Thyroid gland (tissue), 4 donors: ENCODE measurements around the gene SMCO4. TPM values are rescaled to one million over a fixed set of nuclear protein-coding genes. Genes with fewer than 3 reads are reported as not detected.
"Not testable (repeated sequence)": the region's sequence is repeated elsewhere in the genome, so short reads cannot be mapped to it uniquely, and the experiment has no call there.

Experiments
- DNase-seq, 2 donors: peaks; one replicate each; pipeline ENCODE4 v3.0.0-alpha.2; 2019
- H3K27ac ChIP-seq, 3 donors: fragments of 200-600 bp; sonication (generic); 1 replicate in 2 of 3; 2 replicates in 1 of 3; pipeline ENCODE4 v1.5.1; 2016 to 2019; ENCODE audit warnings: mild to moderate bottlenecking in 1 of 3, moderate library complexity in 1 of 3
- H3K27me3 ChIP-seq: fragments of 200-600 bp; sonication (generic); one replicate; pipeline ENCODE4 v1.5.1; 2019
- H3K36me3 ChIP-seq, 2 donors: fragments of 200-600 bp; sonication (generic); one replicate each; pipeline ENCODE4 v1.5.1; 2016 to 2019
- H3K4me1 ChIP-seq, 2 donors: fragments of 200-600 bp; sonication (generic); one replicate each; pipeline ENCODE4 v1.5.1; 2017 to 2019
- H3K4me3 ChIP-seq, 3 donors: fragments of 200-600 bp; sonication (generic); replicated peaks in 1 of 3; 1 replicate in 2 of 3; 2 replicates in 1 of 3; pipeline ENCODE4 v1.5.1; 2016; ENCODE audit warnings: mild to moderate bottlenecking in 1 of 3
- H3K9me3 ChIP-seq: fragments of 200-600 bp; sonication (generic); one replicate; pipeline ENCODE4 v1.5.1; 2017
- CTCF ChIP-seq, 6 experiments: fragments of 200-600 bp in 3 of 6; fragments of 450-650 bp in 3 of 6; sonication (generic) in 3 of 6; IDR thresholded peaks; one replicate each; pipeline ENCODE4 v1.5.1; 2016 to 2019; ENCODE audit warnings: antibody characterized with exemption in 6 of 6, mild to moderate bottlenecking in 2 of 6, inconsistent platforms in 1 of 6, moderate library complexity in 1 of 6
- POLR2A ChIP-seq, 2 donors: fragments of 450-650 bp; IDR thresholded peaks; one replicate each; pipeline ENCODE4 v1.6.1; 2017; ENCODE audit warnings: antibody characterized with exemption in 2 of 2, mild to moderate bottlenecking in 2 of 2, moderate library complexity in 1 of 2
- WGBS, 2 donors: methylation state at CpG; one replicate each; pipeline ENCODE4 v1.1.5; 2017; 5-methylcytosine and 5-hydroxymethylcytosine counted together
- intact Hi-C: fragments of 100-400 bp; cut with DNase I; formaldehyde crosslinking; loops from one replicate; pipeline ENCODE4 v1.15.1; 2023
- total RNA-seq, 4 donors: library from RNA; depleted of rRNA; stranded (reverse); fragments of >200 nt; gene quantifications; one replicate each; pipeline ENCODE4 v1.2.3, GENCODE V29; 2016

The SMCO4 gene
- 100 to 1,000 TPM in 2 of 4 donors, 10 to 100 TPM in 2; 38.6 to 135 (median 102) TPM for total RNA-seq

- peaks cover 46 to 74% of the 10 kb centered on the region in 2 donors for H3K4me1 ChIP-seq
- no peaks in the 10 kb centered on the region for H3K9me3 ChIP-seq
- peak; percentile 22 to 85 (median 51) for TF ChIP-seq CTCF (IDR thresholded peaks at IDR 0.05)
- TF ChIP-seq POLR2A (IDR thresholded peaks at IDR 0.05) = peak in 1 of 2 donors; percentile 76
- H3K27me3 ChIP-seq = no peaks in the 10 kb centered on the region
- DNase-seq = peak; percentile 82 to 84
- H3K27ac ChIP-seq = peak within 1 kb of the TSS; percentile 90 to 99 (median 97)
- intact Hi-C loops = loop anchor here (10.0 kb wide), 1 partner anchor 309 kb away; no protein-coding TSS in a partner anchor
- peak within 1 kb of the TSS; percentile 62 to 81 (median 69) for H3K4me3 ChIP-seq
- H3K36me3 ChIP-seq = no peaks in the 10 kb centered on the region
- WGBS, 2 donors = 9 to 22% methylated on average over 15 to 33 of the region's 59 CpGs
Observed at GRCh38 chr11:93543292-93543977, at the start of gene SMCO4. Gene SMCO4, minus strand, starts transcription at chr11:93543391. Its CDS starts 64,202 bp downstream, at chr11:93479189.

GRCh38 chr11:93591247-93591898 is 48.2 kb upstream of the SMCO4 start:
- H3K4me1 ChIP-seq = no peaks in the 10 kb centered on the region
- H3K27ac ChIP-seq = no peak overlapping the region
- H3K9me3 ChIP-seq = no peaks in the 10 kb centered on the region
- intact Hi-C loops = no loop called here
- H3K27me3 ChIP-seq = no peaks in the 10 kb centered on the region
- WGBS, 2 donors = 90 to 92% methylated on average over 6 of the region's 6 CpGs
- TF ChIP-seq CTCF (IDR thresholded peaks at IDR 0.05) (no peak), POLR2A (IDR thresholded peaks at IDR 0.05) (no peak)
- no peak for DNase-seq
- H3K36me3 ChIP-seq = no peaks in the 10 kb centered on the region
- H3K4me3 ChIP-seq = no peak overlapping the region

GRCh38 chr11:93589347-93589746 is 46.2 kb upstream of the SMCO4 start:
- DNase-seq = no peak
- TF ChIP-seq POLR2A (IDR thresholded peaks at IDR 0.05) = no peak
- TF ChIP-seq CTCF (IDR thresholded peaks at IDR 0.05) = no peak
- Histone ChIP-seq H3K27me3 (no peaks in the 10 kb centered on the region), H3K4me1 (no peaks in the 10 kb centered on the region), H3K27ac (no peak overlapping the region), H3K36me3 (no peaks in the 10 kb centered on the region), H3K4me3 (no peak overlapping the region), H3K9me3 (no peaks in the 10 kb centered on the region)
- whole genome bisulfite sequencing, 2 donors = 93 to 100% methylated on average over 1 of the region's 1 CpG
- intact Hi-C loops = no loop called here

- DNase-seq = no peak
- H3K36me3 ChIP-seq = no peaks in the 10 kb centered on the region
- no peaks in the 10 kb centered on the region for H3K4me1 ChIP-seq
- H3K4me3 ChIP-seq = no peak overlapping the region
- H3K9me3 ChIP-seq = no peaks in the 10 kb centered on the region
- TF ChIP-seq CTCF (IDR thresholded peaks at IDR 0.05) (no peak), POLR2A (IDR thresholded peaks at IDR 0.05) (no peak)
- intact Hi-C loops = no loop called here
- 82 to 88% methylated on average over 8 of the region's 8 CpGs for WGBS, 2 donors
- no peaks in the 10 kb centered on the region for H3K27me3 ChIP-seq
- no peak overlapping the region for H3K27ac ChIP-seq
Observed at GRCh38 chr11:93587858-93588581, 44.8 kb upstream of the SMCO4 start.

- H3K27me3 ChIP-seq, H3K4me3 ChIP-seq, H3K4me1 ChIP-seq, H3K9me3 ChIP-seq, H3K27ac ChIP-seq, DNase-seq, H3K36me3 ChIP-seq, intact Hi-C loops: not testable (repeated sequence)
- WGBS, 2 donors = 95 to 100% methylated on average over 1 of the region's 1 CpG
Observed at GRCh38 chr11:93587425-93587824, 44.2 kb upstream of the SMCO4 start.
